H9 (cell line): ENCODE data around the gene CPD. TPM values are rescaled to one million over a fixed set of nuclear protein-coding genes. Genes with fewer than 3 reads are reported as not detected.

ENCODE experiments used
- DNase-seq: peaks from one replicate; pipeline ENCODE4 v3.0.0-alpha.2; 2017
- H2AFZ ChIP-seq: one replicate; pipeline ENCODE4 v1.6.1; 2013; ENCODE audit warnings: mild to moderate bottlenecking, low read length, control low read depth, moderate library complexity
- H2AK5ac ChIP-seq: 2 replicates; pipeline ENCODE4 v1.6.1; 2013; ENCODE audit warnings: low read length, control low read depth, mixed read lengths; ENCODE audit not compliant: insufficient read length
- H2BK120ac ChIP-seq: one replicate; pipeline ENCODE4 v1.6.1; 2013; ENCODE audit warnings: low read depth, mild to moderate bottlenecking, low read length, control low read depth, inconsistent platforms; ENCODE audit not compliant: poor library complexity, severe bottlenecking
- H2BK12ac ChIP-seq: 2 replicates; pipeline ENCODE4 v1.6.1; 2013; ENCODE audit warnings: low read length, control low read depth, mixed read lengths, low read depth; ENCODE audit not compliant: insufficient read length
- H2BK15ac ChIP-seq: 2 replicates; pipeline ENCODE4 v1.6.1; 2013; ENCODE audit warnings: low read depth, low read length, control low read depth
- H2BK20ac ChIP-seq: one replicate; pipeline ENCODE4 v1.6.1; 2013; ENCODE audit warnings: low read depth, mild to moderate bottlenecking, low read length, control low read depth, inconsistent platforms; ENCODE audit not compliant: poor library complexity, severe bottlenecking
- H2BK5ac ChIP-seq: 2 replicates; pipeline ENCODE4 v1.6.1; 2013; ENCODE audit warnings: low read length, control low read depth, mixed read lengths; ENCODE audit not compliant: insufficient read length
- H3K14ac ChIP-seq: 2 replicates; pipeline ENCODE4 v1.6.1; 2013; ENCODE audit warnings: low read length, control low read depth; ENCODE audit not compliant: insufficient read depth
- H3K18ac ChIP-seq: 2 replicates; pipeline ENCODE4 v1.6.1; 2013; ENCODE audit warnings: low read depth, mild to moderate bottlenecking, mixed read lengths, low read length, control low read depth; ENCODE audit not compliant: insufficient read length
- H3K23ac ChIP-seq: 2 replicates; pipeline ENCODE4 v1.6.1; 2013; ENCODE audit warnings: low read length, control low read depth, mixed read lengths, low read depth; ENCODE audit not compliant: insufficient read length
- H3K23me2 ChIP-seq: 2 replicates; pipeline ENCODE4 v1.6.1; 2013; ENCODE audit warnings: low read depth, mild to moderate bottlenecking, mixed read lengths, low read length, control low read depth; ENCODE audit not compliant: insufficient read length, poor library complexity, severe bottlenecking
- H3K27ac ChIP-seq: 2 replicates; pipeline ENCODE4 v1.5.1; 2013; ENCODE audit warnings: low read length, control low read depth, mixed read lengths, low read depth; ENCODE audit not compliant: insufficient read length
- H3K27me3 ChIP-seq: 2 replicates; pipeline ENCODE4 v1.6.1; 2013; ENCODE audit warnings: low read length, control low read depth, inconsistent platforms; ENCODE audit not compliant: insufficient read depth
- H3K4ac ChIP-seq: 2 replicates; pipeline ENCODE4 v1.6.1; 2013; ENCODE audit warnings: low read depth, mild to moderate bottlenecking, control low read depth, inconsistent platforms, low read length, moderate library complexity
- H3K4me1 ChIP-seq: 2 replicates; pipeline ENCODE4 v1.6.1; 2013; ENCODE audit warnings: low read length, control low read depth, inconsistent platforms; ENCODE audit not compliant: insufficient read depth
- H3K4me2 ChIP-seq: 2 replicates; pipeline ENCODE4 v1.6.1; 2013; ENCODE audit warnings: low read length, control low read depth, mixed read lengths; ENCODE audit not compliant: insufficient read length, insufficient read depth
- H3K56ac ChIP-seq: 2 replicates; pipeline ENCODE4 v1.6.1; 2013; ENCODE audit warnings: low read depth, mild to moderate bottlenecking, mixed read lengths, low read length, control low read depth; ENCODE audit not compliant: insufficient read length
- H3K79me1 ChIP-seq: 2 replicates; pipeline ENCODE4 v1.6.1; 2013; ENCODE audit warnings: low read depth, mild to moderate bottlenecking, moderate library complexity, low read length, control low read depth, inconsistent platforms; ENCODE audit not compliant: insufficient read depth, poor library complexity, severe bottlenecking
- H3K79me2 ChIP-seq: 2 replicates; pipeline ENCODE4 v1.6.1; 2013; ENCODE audit warnings: low read length, control low read depth, inconsistent platforms; ENCODE audit not compliant: insufficient read depth
- H3K9ac ChIP-seq: 2 replicates; pipeline ENCODE4 v1.6.1; 2013; ENCODE audit warnings: low read length, control low read depth, mixed read lengths; ENCODE audit not compliant: insufficient read length; ENCODE audit errors: extremely low read depth
- H3K9me3 ChIP-seq: one replicate; pipeline ENCODE4 v1.6.1; 2013; ENCODE audit warnings: low read depth, low read length, inconsistent platforms; ENCODE audit not compliant: control insufficient read depth
- H3T11ph ChIP-seq: one replicate; pipeline ENCODE4 v1.6.1; 2013; ENCODE audit warnings: mild to moderate bottlenecking, low read length, control low read depth, inconsistent platforms
- H4K20me1 ChIP-seq: one replicate; pipeline ENCODE4 v1.6.1; 2013; ENCODE audit not compliant: control insufficient read depth, insufficient read length, insufficient read depth
- H4K5ac ChIP-seq: 2 replicates; pipeline ENCODE4 v1.6.1; 2013; ENCODE audit warnings: low read depth, mild to moderate bottlenecking, mixed read lengths, low read length, control low read depth; ENCODE audit not compliant: insufficient read length
- H4K8ac ChIP-seq: replicated peaks from 2 replicates; pipeline ENCODE4 v1.6.1; 2013; ENCODE audit warnings: low read length, control low read depth, mixed read lengths, low read depth; ENCODE audit not compliant: insufficient read length
- H4K91ac ChIP-seq: 2 replicates; pipeline ENCODE4 v1.6.1; 2013; ENCODE audit warnings: low read depth, mild to moderate bottlenecking, moderate library complexity, mixed read lengths, low read length, control low read depth; ENCODE audit not compliant: insufficient read length
- H3K27ac Mint-ChIP-seq, 3 experiments: 2 replicates in 2 of 3; 3 replicates in 1 of 3; pipeline ENCODE4 v1.8.0; 2020 to 2021; ENCODE audit warnings: mixed read lengths in 3 of 3, mild to moderate bottlenecking in 1 of 3, moderate library complexity in 1 of 3
- H3K27me3 Mint-ChIP-seq: 2 replicates; pipeline ENCODE4 v1.8.0; 2021; ENCODE audit warnings: low read depth, mild to moderate bottlenecking, moderate library complexity, mixed read lengths
- H3K36me3 Mint-ChIP-seq, 3 experiments: 2 replicates in 2 of 3; 3 replicates in 1 of 3; pipeline ENCODE4 v1.8.0; 2020 to 2021; ENCODE audit warnings: low read depth in 3 of 3, mixed read lengths in 3 of 3; ENCODE audit not compliant: insufficient read depth in 1 of 3
- H3K4me1 Mint-ChIP-seq, 2 experiments: 2 replicates each; pipeline ENCODE4 v1.8.0; 2020; ENCODE audit warnings: mixed read lengths in 2 of 2
- H3K4me3 Mint-ChIP-seq, 2 experiments: 2 replicates in 1 of 2; 3 replicates in 1 of 2; pipeline ENCODE4 v1.8.0; 2020 to 2021; ENCODE audit warnings: mild to moderate bottlenecking in 2 of 2, mixed read lengths in 2 of 2, moderate library complexity in 1 of 2
- H3K9me3 Mint-ChIP-seq, 2 experiments: 2 replicates in 1 of 2; 3 replicates in 1 of 2; pipeline ENCODE4 v1.8.0; 2020; ENCODE audit warnings: mild to moderate bottlenecking in 2 of 2, mixed read lengths in 2 of 2, moderate library complexity in 1 of 2
- CTCF ChIP-seq: fragments of 200-600 bp; sonication (generic); conservative IDR thresholded peaks from 3 replicates; pipeline ENCODE4 v1.8.0; 2021; ENCODE audit warnings: antibody characterized with exemption, mild to moderate bottlenecking
- WGBS: extraction: QIAGEN DNeasy Blood & Tissue Kit; methylation state at CpG from one replicate; pipeline ENCODE4 v1.1.7; 2013; ENCODE audit warnings: missing lambda C conversion rate, low lambda C conversion rate, mixed read lengths; ENCODE audit not compliant: insufficient read length; ENCODE audit errors: extremely low coverage; 5-methylcytosine and 5-hydroxymethylcytosine counted together
- total RNA-seq: library from RNA; stranded (reverse); gene quantifications from 2 replicates; pipeline ENCODE4 v1.2.1, GENCODE V29; 2021

Gene CPD
- total RNA-seq, 1 experiment from 2014 or later = 47.0 TPM

GRCh38 chr17:30506481-30506880 lies 127.8 kb downstream of the CPD start:
- Mint-ChIP-seq H3K27ac (peak overlapping the region in 2 of 3 experiments; percentile 49 to 81; a peak in 3 of 7 replicates), H3K27me3 (no peaks in the 10 kb centered on the region), H3K36me3 (peaks cover 22 to 51% (median 38%) of the 10 kb centered on the region in 3 experiments), H3K4me3 (no peak overlapping the region), H3K4me1 (peaks cover 7 to 12% of the 10 kb centered on the region in 2 experiments; a peak in 3 of 4 replicates), H3K9me3 (no peaks in the 10 kb centered on the region)
- H4K91ac ChIP-seq = no peak overlapping the region
- no peak overlapping the region for H3K4me2 ChIP-seq
- no peak overlapping the region for H3K56ac ChIP-seq
- no peak overlapping the region for H3K27ac ChIP-seq
- no CpG with 5 or more reads among the region's 1 CpG for WGBS
- no peak overlapping the region for H2AFZ ChIP-seq
- no peaks in the 10 kb centered on the region for H3K9me3 ChIP-seq
- H3K27me3 ChIP-seq = no peaks in the 10 kb centered on the region
- H3K14ac ChIP-seq = no peak overlapping the region
- H3K23ac ChIP-seq = no peak overlapping the region
- TF ChIP-seq CTCF = no peak
- no peak overlapping the region for H2AK5ac ChIP-seq
- H3K79me2 ChIP-seq = no peaks in the 10 kb centered on the region
- H3K18ac ChIP-seq = no peak overlapping the region
- no peak overlapping the region for H2BK5ac ChIP-seq
- H3K79me1 ChIP-seq = no peaks in the 10 kb centered on the region
- no peak overlapping the region for H3K4ac ChIP-seq
- no peak overlapping the region for H2BK15ac ChIP-seq
- no peak overlapping the region for H2BK20ac ChIP-seq
- no peak overlapping the region for H4K5ac ChIP-seq
- no peaks in the 10 kb centered on the region for H4K20me1 ChIP-seq
- H3K4me1 ChIP-seq = 0 out of 2 replicates have a peak, but pooled peaks cover 2% of the 10 kb centered on the region
- no peak overlapping the region for H4K8ac ChIP-seq
- H3K9ac ChIP-seq = no peak overlapping the region
- H2BK12ac ChIP-seq = no peak overlapping the region
- no peaks in the 10 kb centered on the region for H3K23me2 ChIP-seq
- DNase-seq = no peak
- H2BK120ac ChIP-seq = no peak overlapping the region
- no peak overlapping the region for H3T11ph ChIP-seq
